Stimulated activated CD8-positive, alpha-beta memory T cell treated with anti-CD3 and anti-CD28 coated beads, Interleukin-4, amount 100 ng/mL, for 48 hours (primary cell): ENCODE measurements around the gene EHMT1.

Experiments
- DNase-seq: peaks from one replicate; pipeline ENCODE4 v3.0.0-alpha.2; 2020

Gene EHMT1

DNA sequence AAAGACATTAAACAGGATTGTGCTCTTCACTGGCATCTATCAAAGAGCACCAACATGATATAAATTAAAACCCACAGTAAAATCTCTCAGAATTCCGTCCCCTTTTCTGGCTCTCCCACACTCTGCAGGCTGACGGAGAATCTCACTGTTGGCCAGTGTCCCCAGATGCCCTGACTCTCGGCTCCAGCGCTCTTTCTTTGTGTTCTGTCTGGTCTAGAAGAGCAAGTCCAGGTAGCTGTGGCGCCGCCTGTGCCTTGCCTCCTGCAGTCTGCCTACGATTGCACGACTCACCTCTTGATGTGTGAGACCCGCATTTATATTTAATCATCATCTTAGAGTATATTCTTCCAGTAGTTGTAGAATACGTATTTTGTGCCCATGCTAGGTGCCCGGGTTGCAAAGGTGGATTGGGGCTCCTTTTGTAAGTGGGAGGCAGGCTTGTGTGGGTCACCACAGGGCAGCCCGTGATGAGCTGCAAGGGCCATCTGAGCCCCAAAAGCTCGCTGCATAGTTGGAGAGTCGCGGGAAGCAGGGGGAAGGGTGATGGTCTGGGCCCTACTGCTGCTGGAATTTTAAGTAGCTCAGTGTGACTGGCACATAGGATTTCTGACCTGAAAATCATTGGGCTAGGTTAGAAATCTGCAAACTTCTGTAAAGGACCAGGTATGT is 55.6 kb downstream of the EHMT1 start:
- DNase-seq: no peak

- no peak for DNase-seq
Measured at GRCh38 chr9:137674976-137675320, 56.1 kb downstream of the EHMT1 start.

- DNase-seq: no peak
Measured at GRCh38 chr9:137676998-137677397, 58.2 kb downstream of the EHMT1 start.

DNA sequence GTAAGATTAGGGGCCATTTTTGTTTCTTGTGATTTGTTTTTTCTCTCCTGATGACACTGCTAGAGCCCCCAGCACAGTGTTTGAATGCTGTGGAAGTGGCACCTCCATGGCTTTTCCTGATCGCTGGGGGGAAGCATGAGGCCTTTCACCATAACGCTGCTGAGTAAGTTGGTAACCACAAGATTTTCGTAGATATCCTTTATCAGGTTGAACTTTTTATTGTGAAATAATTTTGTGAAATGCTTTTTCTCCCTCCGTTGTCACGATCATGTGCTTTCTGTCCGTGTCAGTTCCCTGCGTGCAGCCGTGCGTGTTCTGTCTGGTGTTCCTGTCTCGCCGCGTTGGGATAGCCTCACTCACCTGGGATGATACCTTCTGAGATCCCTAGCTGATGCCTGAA is 59.4 kb downstream of the EHMT1 start:
- no peak for DNase-seq

- no peak for DNase-seq
Measured at GRCh38 chr9:137679249-137679648, 60.4 kb downstream of the EHMT1 start.

DNA sequence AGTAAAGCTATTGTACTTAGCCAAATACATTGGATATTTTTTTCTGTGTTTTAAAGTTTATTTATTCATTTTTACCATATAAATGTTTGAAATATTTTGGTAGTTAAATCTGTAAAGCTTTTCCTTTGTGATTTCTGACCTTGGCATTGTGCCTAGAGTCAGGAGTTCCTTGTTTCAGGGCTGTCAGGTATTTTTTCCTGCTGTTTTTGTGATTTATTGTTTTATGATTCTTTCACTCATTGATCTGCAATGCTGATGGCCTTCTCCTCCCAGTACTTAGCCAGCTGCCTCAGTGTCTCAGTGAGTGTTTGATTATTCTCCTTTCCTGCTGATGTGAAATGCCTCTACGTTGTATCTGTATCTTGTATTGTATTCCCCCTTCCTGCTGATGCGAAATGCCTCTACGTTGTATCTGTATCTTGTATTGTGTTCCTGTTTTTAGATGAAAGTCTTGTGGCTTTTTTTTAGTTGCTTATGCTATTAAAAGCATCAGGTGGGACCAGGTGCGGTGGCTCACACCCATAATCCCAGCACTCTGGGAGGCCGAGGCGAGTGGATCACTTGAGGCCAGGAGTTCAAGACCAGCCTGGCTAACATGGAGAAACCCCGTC is 61.0 kb downstream of the EHMT1 start:
- no peak for DNase-seq

- no peak for DNase-seq
Measured at GRCh38 chr9:137680444-137681358, 61.9 kb downstream of the EHMT1 start.

- DNase-seq: no peak
Measured at GRCh38 chr9:137682428-137683105, 63.8 kb downstream of the EHMT1 start.

GRCh38 chr9:137683262-137683864 is 64.6 kb downstream of the EHMT1 start:
- no peak for DNase-seq

GRCh38 chr9:137685035-137685740 is 66.4 kb downstream of the EHMT1 start:
- no peak for DNase-seq

DNA sequence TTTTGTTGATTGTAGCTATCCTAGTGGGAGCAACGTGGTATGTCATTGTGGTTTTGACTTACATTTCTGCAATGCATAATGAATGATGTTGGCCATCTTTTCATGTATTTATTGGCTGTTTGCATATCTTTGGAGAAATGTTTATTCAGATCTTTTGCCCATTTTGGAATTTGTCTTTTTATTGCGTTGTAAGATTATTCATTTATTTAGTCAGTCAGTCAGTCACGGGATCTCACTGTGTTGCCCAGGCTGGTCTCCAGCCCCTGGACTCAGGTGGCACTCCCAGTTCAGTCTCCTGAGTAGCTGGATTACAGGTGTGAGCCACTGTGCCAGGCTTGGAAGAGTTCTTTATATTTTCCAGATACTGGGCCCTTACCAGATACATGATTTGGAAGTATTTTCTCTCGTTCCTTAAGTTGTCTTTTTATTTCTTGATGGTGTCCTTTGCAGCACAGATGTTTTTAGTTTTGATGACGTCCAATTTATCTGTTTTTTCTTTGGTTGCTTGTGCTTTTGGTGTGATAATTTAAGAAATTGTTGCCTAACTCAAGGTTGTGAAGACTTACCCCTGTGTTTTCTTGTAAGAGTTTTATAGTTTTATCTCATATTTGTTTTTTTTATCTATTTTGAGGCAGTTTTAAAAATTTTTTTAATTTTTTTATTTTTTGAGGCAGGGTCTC is 67.1 kb downstream of the EHMT1 start:
- DNase-seq: no peak

DNA sequence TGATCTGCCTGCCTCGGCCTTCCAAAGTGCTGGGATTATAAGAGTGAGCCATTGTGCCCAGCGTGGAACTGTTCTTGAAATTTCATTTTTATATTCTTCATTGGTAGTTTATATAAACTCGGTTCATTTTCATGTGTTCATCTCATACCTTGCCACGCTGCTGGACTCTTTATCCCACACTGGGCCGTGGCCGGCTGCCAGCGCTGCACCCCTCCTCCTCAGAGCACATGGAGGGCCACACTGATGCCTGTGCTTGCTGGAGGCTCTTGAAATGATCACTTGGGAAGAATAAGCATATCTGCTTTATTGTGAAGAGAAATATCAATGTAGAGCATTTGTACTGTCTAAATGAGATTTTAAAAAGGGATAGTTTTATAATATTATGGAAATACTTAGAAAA is 69.5 kb downstream of the EHMT1 start:
- no peak for DNase-seq

GRCh38 chr9:137688725-137689124 is 69.9 kb downstream of the EHMT1 start:
- DNase-seq: no peak

DNA sequence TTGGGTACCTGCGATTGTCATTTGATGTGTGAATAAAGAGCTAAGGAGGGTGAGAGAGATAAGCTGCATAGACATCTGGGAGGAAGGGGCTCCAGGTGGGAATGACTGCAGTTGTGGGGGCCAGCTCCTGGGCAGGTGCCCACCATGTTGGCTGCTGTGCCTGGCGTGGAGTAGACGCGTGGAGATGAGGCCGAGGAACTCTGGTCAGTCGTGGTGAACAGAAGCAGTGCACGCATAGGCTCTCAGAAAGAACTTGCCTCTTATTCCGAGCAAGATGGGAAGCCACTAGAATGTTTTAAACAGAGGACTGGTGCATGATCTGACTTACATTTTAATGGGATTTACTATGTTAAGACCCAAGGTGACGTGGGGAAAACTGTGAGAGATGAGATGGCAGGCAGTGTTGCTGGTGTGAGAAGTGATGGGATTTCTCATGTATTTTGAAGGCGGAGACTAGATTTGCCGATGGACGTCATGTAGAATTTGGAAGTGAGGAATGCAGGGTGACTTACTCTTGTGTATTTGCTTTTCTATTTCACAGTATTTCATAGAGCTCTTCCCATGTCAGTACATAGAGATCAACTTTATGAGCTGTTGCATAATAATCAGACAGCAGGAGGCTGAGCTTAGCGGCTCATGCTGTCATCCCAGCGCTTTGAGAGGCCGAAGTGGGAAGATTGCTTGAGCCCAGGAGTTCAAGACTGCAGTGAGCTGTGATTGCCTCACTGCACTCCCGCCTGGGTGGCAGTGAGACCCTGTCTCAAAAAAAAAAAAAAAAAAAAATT is 71.1 kb downstream of the EHMT1 start:
- no peak for DNase-seq

DNA sequence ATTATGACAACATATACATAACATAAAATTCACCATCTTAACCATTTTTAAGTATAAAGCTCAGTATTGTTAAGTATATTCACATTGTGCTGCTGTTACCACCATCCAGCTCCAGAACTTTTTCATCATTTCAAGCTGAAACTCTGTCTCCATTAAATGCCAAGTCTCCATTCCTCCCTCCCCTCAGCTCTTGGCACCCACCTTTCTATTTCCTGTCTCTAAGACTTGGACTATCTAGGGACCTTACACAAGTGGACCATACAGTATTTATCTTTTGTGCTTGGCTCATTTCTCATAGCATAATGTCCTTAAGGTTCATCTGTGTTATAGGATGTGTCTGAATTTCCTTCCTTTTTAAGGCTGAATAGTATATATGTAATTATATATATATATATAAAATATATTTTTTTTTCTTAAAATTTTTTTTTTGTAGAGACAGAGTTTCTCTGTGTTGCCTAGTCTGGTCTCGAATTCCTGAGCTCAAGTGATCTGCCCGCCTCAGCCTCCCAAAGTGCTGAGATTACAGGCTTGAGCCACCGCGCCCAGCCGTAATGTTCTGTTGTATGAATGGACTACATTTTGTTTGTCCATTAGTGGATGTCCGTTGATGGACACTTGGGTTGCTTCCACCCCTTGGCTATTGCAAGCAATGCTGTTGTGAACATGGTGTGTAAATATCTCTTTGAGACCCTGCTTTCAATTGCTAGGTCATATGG is 72.3 kb downstream of the EHMT1 start:
- no peak for DNase-seq

DNA sequence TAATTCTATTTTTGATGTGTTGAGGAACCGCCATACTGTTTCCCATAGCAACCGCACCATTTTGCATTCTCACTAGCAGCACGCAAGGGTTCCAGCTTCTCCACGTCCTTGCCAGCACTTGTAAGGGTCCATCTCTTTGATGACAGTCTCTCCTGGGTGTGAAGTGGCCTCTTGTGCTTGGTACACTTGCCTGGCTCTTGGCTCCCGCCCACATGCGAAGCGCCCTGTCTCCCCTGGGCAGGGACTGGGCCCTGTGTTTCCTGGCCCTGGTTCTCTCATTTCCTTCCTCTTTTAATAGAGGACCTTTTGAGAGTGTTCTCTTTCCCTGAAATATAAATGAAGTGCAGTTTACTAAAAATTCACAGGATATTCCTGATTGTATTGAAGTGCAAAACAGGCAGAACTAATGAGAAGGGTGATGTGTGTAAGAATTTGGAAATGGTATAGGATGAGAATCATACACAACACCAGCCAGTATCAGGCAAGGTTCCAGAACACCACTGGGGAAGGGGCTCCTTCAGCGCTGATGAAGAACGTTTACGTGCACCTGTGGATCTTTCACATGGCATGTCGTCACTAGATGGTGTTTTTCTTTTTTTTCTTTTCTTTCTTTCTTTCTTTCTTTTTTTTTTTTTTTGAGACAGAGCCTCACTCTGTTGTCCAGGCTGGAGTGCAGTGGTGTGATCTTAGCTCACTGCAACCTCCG is 73.0 kb downstream of the EHMT1 start:
- no peak for DNase-seq

DNA sequence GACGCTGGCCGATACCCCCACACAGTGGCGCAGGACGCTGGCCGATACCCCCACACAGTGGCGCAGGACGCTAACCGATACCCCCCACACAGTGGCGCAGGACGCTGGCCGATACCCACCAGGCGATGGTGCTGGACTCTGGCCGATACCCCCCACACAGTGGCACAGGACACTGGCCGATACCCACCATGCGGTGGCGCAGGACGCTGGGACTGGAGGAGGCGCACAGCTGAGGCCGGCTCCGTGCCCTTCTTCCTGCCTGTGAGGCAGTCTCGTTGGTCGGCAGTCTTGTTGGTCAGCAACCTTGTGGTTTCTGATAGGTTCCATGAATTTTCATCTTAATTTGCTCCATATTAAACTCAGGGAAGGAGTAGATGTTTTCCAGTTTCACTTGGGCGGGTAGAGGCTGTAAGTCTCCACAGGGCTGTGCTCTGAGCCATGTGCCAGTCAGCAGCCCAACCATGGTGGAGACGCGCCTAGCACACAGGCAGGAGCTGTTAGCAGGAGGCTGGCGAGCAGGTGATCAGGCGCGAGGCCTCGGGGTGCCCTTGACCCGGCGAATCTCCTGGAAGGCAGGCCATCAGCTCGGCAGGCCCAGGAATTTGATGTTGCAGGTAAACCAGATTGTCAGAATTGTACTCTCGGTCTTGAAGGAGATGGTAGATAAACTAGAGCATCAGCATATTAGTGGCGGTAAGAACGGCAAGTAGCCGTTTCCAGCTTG is 75.6 kb downstream of the EHMT1 start:
- DNase-seq: no peak

DNA sequence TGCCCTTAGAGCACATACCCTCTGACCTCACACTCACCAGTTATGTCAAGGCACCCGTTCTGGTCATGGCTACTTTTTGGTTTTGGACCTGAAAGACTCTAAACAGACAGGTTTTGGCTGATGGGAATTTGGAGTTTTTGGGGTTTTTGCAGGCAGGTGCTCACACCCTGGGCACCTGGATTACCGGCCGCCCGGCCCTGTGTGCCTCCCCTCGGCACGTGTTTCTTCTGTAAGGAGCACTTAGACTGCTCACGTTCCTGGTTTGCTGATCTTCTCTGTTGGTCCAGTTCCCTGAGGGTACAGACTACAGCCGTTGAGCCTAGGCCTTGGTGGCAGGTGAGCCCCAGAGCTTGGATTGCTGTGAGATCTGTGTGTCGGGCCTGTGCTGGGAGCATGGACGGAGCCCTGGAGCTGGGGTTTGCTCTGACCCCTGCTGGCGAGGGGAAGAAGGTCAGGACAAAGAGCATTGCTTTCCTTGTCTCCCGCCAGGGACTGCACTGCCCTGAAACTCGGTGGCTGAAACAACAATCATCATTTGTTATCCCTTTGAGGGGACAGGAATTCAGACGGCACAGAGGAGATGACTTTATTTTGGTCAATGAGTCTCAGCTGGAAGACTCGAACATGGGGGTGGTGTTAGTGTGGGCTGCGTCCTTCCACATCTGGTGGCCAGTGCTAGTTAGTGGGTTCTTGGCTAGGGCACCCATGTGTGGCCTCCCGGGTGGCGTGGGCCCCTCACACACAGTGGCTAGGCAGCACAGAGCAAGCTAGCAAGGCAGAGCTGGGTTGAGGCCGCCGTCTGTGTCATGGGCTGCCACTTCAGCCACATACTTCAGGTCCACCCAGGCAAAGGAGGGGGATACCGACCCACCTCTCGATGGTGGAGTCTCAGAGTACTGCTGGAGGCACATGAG is 76.4 kb downstream of the EHMT1 start:
- no peak for DNase-seq
